ENCODE data around the gene SESN2.

Gene SESN2

GRCh38 chr1:28257736-28258135, 1.6 kb upstream of the SESN2 start:
- DNase-seq (ENCODE audit: low read depth) = no peak
- H3K27me3 ChIP-seq (replicated peaks; ENCODE audit: control insufficient read depth, insufficient read depth, low read length) = no peaks in the 10 kb centered on the region
- no peak overlapping the region for H3K9ac ChIP-seq (ENCODE audit: low read length)
- no peaks in the 10 kb centered on the region for H3K36me3 ChIP-seq (ENCODE audit: control insufficient read depth, insufficient read depth, low read length, severe bottlenecking)
- H3K4me1 ChIP-seq (ENCODE audit: control insufficient read depth, insufficient read depth, low read length) = peaks cover 23% of the 10 kb centered on the region
- no peaks in the 10 kb centered on the region for H3K9me3 ChIP-seq (ENCODE audit: control insufficient read depth, low read length)
- no peak overlapping the region for H3K4me3 ChIP-seq (ENCODE audit: low read length)

GRCh38 chr1:28258628-28259251, 578 bp upstream of the SESN2 start:
- Histone ChIP-seq H3K4me1 (ENCODE audit: control insufficient read depth, insufficient read depth, low read length) (peaks cover 33% of the 10 kb centered on the region), H3K9ac (ENCODE audit: low read length) (peak overlapping the region; percentile 71), H3K9me3 (ENCODE audit: control insufficient read depth, low read length) (no peaks in the 10 kb centered on the region), H3K27me3 (replicated peaks; ENCODE audit: control insufficient read depth, insufficient read depth, low read length) (no peaks in the 10 kb centered on the region), H3K4me3 (ENCODE audit: low read length) (peak overlapping the region; percentile 62), H3K36me3 (ENCODE audit: control insufficient read depth, insufficient read depth, low read length, severe bottlenecking) (no peaks in the 10 kb centered on the region)
- DNase-seq (ENCODE audit: low read depth) = no peak

- no peaks in the 10 kb centered on the region for H3K27me3 ChIP-seq (replicated peaks; ENCODE audit: control insufficient read depth, insufficient read depth, low read length)
- peak; percentile 92 for DNase-seq (ENCODE audit: low read depth)
Measured at GRCh38 chr1:28259934-28260802, 850 bp downstream of the SESN2 start.

GRCh38 chr1:28260803-28261174, 1.5 kb downstream of the SESN2 start:
- H3K4me1 ChIP-seq (ENCODE audit: control insufficient read depth, insufficient read depth, low read length) = peaks cover 42% of the 10 kb centered on the region
- no peak for DNase-seq (ENCODE audit: low read depth)
- no peaks in the 10 kb centered on the region for H3K9me3 ChIP-seq (ENCODE audit: control insufficient read depth, low read length)
- peak overlapping the region; percentile 99 for H3K9ac ChIP-seq (ENCODE audit: low read length)
- peak overlapping the region; percentile 91 for H3K4me3 ChIP-seq (ENCODE audit: low read length)
- no peaks in the 10 kb centered on the region for H3K36me3 ChIP-seq (ENCODE audit: control insufficient read depth, insufficient read depth, low read length, severe bottlenecking)
- H3K27me3 ChIP-seq (replicated peaks; ENCODE audit: control insufficient read depth, insufficient read depth, low read length) = no peaks in the 10 kb centered on the region

More at GRCh38 chr1:28259934-28260802, 850 bp downstream of the SESN2 start:
- H3K9ac ChIP-seq (ENCODE audit: low read length) = peak overlapping the region; percentile 99
- H3K4me3 ChIP-seq (ENCODE audit: low read length) = peak overlapping the region; percentile 91
- H3K9me3 ChIP-seq (ENCODE audit: control insufficient read depth, low read length) = no peaks in the 10 kb centered on the region
- H3K36me3 ChIP-seq (ENCODE audit: control insufficient read depth, insufficient read depth, low read length, severe bottlenecking) = no peaks in the 10 kb centered on the region
- H3K4me1 ChIP-seq (ENCODE audit: control insufficient read depth, insufficient read depth, low read length) = peaks cover 42% of the 10 kb centered on the region

DNA sequence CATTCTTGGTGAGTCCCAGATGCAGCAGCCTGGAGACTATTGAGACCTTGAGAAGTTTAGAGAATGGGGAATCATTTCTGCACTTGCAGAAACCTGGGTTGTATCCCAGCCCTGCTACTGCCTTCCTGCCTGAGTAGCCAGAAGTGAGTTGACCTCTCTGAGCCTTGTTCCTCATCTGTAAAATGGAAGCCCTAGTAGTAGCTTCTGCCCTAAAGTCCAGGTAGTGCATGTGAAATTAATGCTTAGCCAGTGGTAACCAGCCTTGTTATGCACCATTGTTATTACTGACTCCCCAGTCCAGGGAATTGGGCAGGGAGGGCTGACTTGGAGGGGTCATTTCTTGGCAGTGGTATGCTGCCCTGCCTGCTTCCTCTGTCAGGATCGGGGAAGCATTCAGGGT, 5.6 kb downstream of the SESN2 start:
- Histone ChIP-seq H3K4me1 (ENCODE audit: control insufficient read depth, insufficient read depth, low read length) (peaks cover 50% of the 10 kb centered on the region), H3K27me3 (replicated peaks; ENCODE audit: control insufficient read depth, insufficient read depth, low read length) (no peaks in the 10 kb centered on the region), H3K9me3 (ENCODE audit: control insufficient read depth, low read length) (no peaks in the 10 kb centered on the region), H3K9ac (ENCODE audit: low read length) (no peak overlapping the region), H3K36me3 (ENCODE audit: control insufficient read depth, insufficient read depth, low read length, severe bottlenecking) (peaks cover 10% of the 10 kb centered on the region), H3K4me3 (ENCODE audit: low read length) (peak overlapping the region; percentile 91)
- no peak for DNase-seq (ENCODE audit: low read depth)

GRCh38 chr1:28265577-28265976, 6.3 kb downstream of the SESN2 start:
- Histone ChIP-seq H3K9ac (ENCODE audit: low read length) (no peak overlapping the region), H3K4me1 (ENCODE audit: control insufficient read depth, insufficient read depth, low read length) (peaks cover 50% of the 10 kb centered on the region), H3K27me3 (replicated peaks; ENCODE audit: control insufficient read depth, insufficient read depth, low read length) (no peaks in the 10 kb centered on the region), H3K9me3 (ENCODE audit: control insufficient read depth, low read length) (no peaks in the 10 kb centered on the region), H3K4me3 (ENCODE audit: low read length) (no peak overlapping the region), H3K36me3 (ENCODE audit: control insufficient read depth, insufficient read depth, low read length, severe bottlenecking) (peaks cover 10% of the 10 kb centered on the region)
- DNase-seq (ENCODE audit: low read depth) = no peak

DNA sequence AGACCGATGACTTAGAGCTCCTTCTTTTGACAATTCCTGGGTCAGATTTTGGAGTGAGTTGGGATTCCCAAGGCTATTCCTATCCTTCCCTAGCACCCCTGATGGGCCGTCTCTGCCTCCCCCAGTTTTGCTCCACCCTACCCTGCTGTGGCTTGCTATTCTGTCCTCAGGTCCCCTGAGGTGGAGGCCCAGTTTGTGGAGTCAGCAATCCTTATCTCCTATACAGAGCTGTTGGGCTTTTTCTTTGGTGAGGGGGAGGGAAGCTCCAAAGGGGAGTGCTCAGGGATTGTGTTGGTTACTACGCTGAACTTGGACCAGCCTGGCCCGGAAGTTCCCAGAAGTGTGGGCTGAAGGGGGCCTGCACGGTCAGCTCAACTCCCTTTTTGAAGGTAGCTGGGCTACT, 7.6 kb downstream of the SESN2 start:
- H3K9me3 ChIP-seq (ENCODE audit: control insufficient read depth, low read length) = no peaks in the 10 kb centered on the region
- H3K4me1 ChIP-seq (ENCODE audit: control insufficient read depth, insufficient read depth, low read length) = peaks cover 44% of the 10 kb centered on the region
- H3K36me3 ChIP-seq (ENCODE audit: control insufficient read depth, insufficient read depth, low read length, severe bottlenecking) = peaks cover 22% of the 10 kb centered on the region
- H3K27me3 ChIP-seq (replicated peaks; ENCODE audit: control insufficient read depth, insufficient read depth, low read length) = no peaks in the 10 kb centered on the region
- no peak overlapping the region for H3K9ac ChIP-seq (ENCODE audit: low read length)
- peak overlapping the region; percentile 53 for H3K4me3 ChIP-seq (ENCODE audit: low read length)
- no peak for DNase-seq (ENCODE audit: low read depth)

- no peak overlapping the region for H3K9ac ChIP-seq (ENCODE audit: low read length)
Measured at GRCh38 chr1:28267633-28268032, 8.3 kb downstream of the SESN2 start.

DNA sequence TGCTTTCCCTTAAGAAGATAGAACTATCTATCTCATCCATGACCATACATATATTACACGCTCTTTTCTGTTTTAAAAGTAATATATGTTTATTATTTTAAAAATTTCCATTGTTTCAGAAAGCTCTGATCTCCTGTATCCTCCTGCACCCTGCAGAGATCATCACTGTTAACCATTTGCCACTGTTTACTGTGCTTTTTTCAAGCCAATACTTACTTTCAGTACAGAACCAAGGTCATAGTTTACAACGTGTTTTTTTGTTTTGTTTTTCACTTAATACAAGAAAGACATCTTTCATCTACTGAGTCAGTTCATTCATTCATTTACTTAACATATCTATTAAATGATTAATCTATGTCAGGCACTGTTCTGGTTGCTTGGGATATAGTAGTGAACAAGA, 10.2 kb downstream of the SESN2 start:
- no peak for DNase-seq (ENCODE audit: low read depth)
- Histone ChIP-seq H3K4me1 (ENCODE audit: control insufficient read depth, insufficient read depth, low read length) (peaks cover 23% of the 10 kb centered on the region), H3K9me3 (ENCODE audit: control insufficient read depth, low read length) (no peaks in the 10 kb centered on the region), H3K9ac (ENCODE audit: low read length) (no peak overlapping the region), H3K36me3 (ENCODE audit: control insufficient read depth, insufficient read depth, low read length, severe bottlenecking) (peaks cover 48% of the 10 kb centered on the region), H3K4me3 (ENCODE audit: low read length) (no peak overlapping the region), H3K27me3 (replicated peaks; ENCODE audit: control insufficient read depth, insufficient read depth, low read length) (no peaks in the 10 kb centered on the region)

More at GRCh38 chr1:28267633-28268032, 8.3 kb downstream of the SESN2 start:
- Histone ChIP-seq H3K4me1 (ENCODE audit: control insufficient read depth, insufficient read depth, low read length) (peaks cover 40% of the 10 kb centered on the region), H3K9me3 (ENCODE audit: control insufficient read depth, low read length) (no peaks in the 10 kb centered on the region), H3K36me3 (ENCODE audit: control insufficient read depth, insufficient read depth, low read length, severe bottlenecking) (peaks cover 29% of the 10 kb centered on the region), H3K27me3 (replicated peaks; ENCODE audit: control insufficient read depth, insufficient read depth, low read length) (no peaks in the 10 kb centered on the region), H3K4me3 (ENCODE audit: low read length) (peak overlapping the region; percentile 53)
- no peak for DNase-seq (ENCODE audit: low read depth)

GRCh38 chr1:28272215-28272852, 13.0 kb downstream of the SESN2 start:
- Histone ChIP-seq H3K9ac (ENCODE audit: low read length) (no peak overlapping the region), H3K36me3 (ENCODE audit: control insufficient read depth, insufficient read depth, low read length, severe bottlenecking) (peaks cover 75% of the 10 kb centered on the region), H3K4me3 (ENCODE audit: low read length) (no peak overlapping the region), H3K9me3 (ENCODE audit: control insufficient read depth, low read length) (no peaks in the 10 kb centered on the region), H3K4me1 (ENCODE audit: control insufficient read depth, insufficient read depth, low read length) (peaks cover 7% of the 10 kb centered on the region), H3K27me3 (replicated peaks; ENCODE audit: control insufficient read depth, insufficient read depth, low read length) (no peaks in the 10 kb centered on the region)
- DNase-seq (ENCODE audit: low read depth) = no peak

- Histone ChIP-seq H3K9ac (ENCODE audit: low read length) (no peak overlapping the region), H3K36me3 (ENCODE audit: control insufficient read depth, insufficient read depth, low read length, severe bottlenecking) (peaks cover 85% of the 10 kb centered on the region), H3K4me1 (ENCODE audit: control insufficient read depth, insufficient read depth, low read length) (no peaks in the 10 kb centered on the region), H3K4me3 (ENCODE audit: low read length) (no peak overlapping the region), H3K27me3 (replicated peaks; ENCODE audit: control insufficient read depth, insufficient read depth, low read length) (no peaks in the 10 kb centered on the region), H3K9me3 (ENCODE audit: control insufficient read depth, low read length) (no peaks in the 10 kb centered on the region)
- no peak for DNase-seq (ENCODE audit: low read depth)
Measured at GRCh38 chr1:28273216-28273860, 14.0 kb downstream of the SESN2 start.

All from adipocyte (in vitro differentiated cells).